GM19455 (cell line): ENCODE measurements around the gene SRSF1.
"Not testable (repeated sequence)": the region's sequence is repeated elsewhere in the genome, so short reads cannot be mapped to it uniquely, and the experiment has no call there.

Experiments used
- ATAC-seq: cut with Tn5 transposase; IDR thresholded peaks from one replicate; pipeline ENCODE4 v1.9.1; 2021; ENCODE audit not compliant: unreplicated experiment

The SRSF1 gene, protein sequence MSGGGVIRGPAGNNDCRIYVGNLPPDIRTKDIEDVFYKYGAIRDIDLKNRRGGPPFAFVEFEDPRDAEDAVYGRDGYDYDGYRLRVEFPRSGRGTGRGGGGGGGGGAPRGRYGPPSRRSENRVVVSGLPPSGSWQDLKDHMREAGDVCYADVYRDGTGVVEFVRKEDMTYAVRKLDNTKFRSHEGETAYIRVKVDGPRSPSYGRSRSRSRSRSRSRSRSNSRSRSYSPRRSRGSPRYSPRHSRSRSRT

DNA sequence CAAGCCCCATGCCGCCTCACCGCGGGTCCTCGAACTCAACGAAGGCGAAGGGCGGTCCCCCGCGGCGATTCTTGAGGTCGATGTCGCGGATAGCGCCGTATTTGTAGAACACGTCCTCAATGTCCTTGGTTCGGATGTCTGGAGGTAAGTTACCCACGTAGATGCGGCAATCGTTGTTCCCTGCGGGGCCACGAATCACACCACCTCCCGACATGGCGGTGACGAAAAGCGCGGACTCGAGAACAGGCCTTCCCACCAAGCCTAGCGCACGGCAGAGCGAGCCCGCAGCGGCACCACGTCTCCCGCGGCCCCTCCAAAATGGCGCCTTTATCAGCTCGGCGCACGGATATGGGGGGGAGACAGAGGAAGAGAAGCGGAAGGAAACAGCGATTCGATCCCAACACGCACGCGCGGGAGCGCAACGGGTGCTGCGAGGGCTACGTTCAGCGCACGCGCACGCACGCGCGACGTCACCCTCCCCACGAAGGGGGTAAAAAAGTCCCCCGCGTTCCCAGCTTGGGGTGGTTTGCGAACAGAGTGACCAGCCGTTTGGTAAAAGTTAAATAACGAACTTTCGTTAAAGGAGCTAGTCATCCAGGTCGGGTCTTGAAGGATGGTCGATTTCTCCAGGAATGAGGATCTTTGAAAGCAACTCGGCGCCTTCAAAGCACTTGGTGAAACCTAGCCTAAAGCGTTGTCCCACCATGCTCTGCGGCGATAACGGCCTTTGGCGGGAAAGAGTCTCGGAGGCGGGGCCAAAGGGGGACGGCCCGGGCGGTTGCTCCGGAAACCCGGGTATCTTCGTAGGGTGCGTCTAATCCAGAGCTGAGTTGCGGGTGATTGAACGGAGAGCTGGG lies at the start of gene SRSF1:
SRSF1 (minus strand) TSS at position 323 of the 857 bp plus-strand sequence; CDS start at position 214, 109 bp downstream.
- ATAC-seq: peak; percentile 89

DNA sequence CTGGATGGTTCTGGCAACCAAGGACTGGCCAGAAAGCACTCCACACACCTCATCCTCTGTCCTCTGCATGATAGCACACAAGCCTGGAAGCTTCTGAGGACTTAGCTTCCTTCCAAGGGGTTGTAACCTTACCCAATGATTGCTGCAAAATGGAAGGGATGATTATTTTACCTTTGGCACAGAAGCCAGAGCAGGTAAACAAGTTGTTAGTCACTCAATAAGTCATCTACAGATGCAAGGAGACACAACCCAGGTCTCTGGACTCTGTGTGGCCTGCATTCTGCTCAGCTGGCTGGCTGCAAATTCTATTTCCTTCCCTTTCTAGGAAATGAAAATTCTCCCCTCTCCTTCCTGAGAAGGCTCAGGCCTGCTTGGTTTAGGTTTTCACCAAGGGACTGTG lies 49.4 kb upstream of the SRSF1 start:
- no peak for ATAC-seq

DNA sequence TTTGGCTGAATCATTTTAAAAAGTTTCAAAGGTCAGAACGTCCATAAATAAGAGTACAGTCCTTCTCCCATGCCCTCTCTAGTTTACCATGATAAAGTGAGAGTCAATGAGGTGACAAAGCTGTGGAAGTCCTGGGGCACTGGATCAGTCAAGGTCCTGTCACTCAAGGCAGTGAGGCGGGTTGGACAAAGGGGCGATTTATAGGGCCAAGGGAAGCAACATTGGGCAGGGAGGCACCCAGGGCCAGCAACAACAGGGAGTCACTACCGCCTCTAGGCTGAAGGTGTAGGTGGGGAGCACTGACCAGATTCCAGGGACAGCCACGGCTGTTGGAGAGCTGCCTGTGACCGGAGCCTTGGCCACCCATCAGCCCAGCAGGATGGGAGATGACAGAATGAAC lies 47.6 kb upstream of the SRSF1 start:
- ATAC-seq: no peak

DNA sequence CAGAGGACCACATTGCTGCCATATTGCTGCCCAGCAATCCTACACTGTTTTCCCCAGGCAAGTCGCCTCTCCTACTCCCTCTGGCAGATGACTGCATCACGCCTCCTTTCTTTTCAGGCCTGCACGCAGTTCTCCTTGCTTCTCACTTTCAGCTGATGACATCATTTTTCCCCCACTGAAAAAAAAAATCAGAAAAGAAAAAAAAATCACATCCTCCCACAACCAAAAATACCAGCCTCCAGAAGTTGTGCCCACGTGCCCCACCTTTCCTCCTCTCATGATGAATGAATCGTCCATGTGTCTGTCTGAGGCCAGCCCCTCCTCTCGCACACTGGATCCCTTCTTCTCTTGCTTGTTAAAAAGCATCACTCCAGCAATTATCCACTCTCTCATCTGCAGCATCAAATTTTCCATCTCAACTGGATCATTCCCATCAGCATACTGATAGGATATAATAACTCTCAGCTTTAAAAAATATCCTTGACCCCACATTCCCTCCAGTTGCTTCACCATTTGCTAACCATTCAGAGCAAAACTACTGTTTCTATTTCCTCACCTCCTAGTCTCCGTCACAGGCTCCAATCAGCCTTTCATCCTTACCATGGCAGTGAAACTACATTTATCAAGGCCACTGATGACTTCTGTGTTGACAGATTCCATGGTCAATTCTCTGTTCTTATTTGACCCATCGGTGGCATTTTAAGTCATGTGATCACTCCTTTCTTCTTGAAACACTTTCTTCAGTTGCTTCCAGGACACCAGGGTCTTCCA lies 46.1 kb upstream of the SRSF1 start:
- ATAC-seq: no peak

DNA sequence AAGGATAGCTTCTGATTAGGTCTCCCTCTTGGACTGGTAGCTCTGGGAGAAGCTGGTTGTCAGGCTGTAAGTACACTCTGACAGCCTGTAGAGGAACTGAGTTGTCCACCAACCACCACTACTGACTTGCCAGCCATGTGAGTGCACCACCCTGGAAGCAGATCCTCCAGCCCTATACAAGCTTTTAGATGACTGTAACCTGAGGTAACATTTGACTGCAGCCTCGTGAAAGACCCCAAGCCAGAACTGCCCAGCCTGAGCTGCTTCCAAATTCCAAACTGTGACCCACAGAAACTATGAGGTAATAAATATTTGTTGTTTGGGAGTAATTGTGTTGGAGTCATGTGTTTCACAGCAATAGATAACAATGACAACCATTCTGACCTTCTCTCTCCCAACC lies 45.4 kb upstream of the SRSF1 start:
- no peak for ATAC-seq

DNA sequence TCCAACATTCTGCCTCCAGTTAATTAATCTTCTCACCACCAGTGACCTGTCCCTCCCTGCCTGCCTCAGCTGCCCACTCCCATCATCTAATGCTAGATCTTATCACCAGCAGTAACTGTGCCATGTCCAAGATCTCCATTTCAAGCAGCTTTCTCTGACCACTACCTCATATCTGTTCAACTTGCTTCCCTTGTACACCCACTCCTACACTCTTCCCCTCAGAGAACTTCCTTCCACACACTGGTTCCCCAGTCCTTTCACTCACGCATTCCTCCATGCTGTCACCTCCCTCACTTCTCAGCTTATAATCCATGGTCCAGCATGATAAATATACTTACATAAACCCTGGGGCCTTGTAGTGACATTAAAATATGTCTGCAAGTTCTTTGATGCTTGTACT lies 44.4 kb upstream of the SRSF1 start:
- no peak for ATAC-seq

DNA sequence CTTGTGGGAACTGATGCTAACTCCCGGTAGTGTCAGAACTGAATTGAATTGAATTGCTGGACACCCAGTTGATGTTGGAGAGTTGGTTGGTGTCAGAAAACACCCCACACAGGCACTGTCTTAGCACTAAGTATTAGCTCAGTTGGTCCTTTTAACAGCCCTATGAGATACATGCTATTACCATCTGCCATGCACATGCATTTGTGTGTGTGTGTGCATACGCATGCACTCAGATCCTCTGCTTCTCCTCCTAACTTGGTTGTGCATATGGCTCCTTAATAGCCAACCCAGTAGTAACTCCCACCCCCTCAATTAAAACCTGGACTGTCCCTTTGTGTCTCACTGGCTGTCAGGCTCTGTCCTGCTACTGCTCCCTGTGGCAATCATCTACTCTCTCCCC lies 43.9 kb upstream of the SRSF1 start:
- ATAC-seq: no peak

DNA sequence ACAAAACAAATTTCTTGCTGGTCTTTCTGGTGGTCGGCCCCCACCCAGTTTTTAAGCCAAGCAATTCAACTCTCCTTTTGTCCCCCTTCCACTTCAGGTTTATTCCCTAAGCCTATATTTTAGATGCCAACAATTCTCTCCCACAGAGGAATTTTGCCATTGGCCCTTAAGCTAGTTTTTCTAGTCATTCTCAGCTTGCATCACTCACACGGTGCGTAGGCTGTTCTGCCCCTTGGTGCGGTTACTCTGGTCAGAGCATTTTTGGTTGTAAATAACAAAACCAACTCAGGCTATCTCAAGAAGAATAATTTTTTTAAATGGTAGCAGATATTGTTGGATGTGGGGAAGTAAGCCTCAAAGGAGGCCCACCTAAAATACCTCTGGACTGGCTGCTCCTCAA lies 42.5 kb upstream of the SRSF1 start:
- no peak for ATAC-seq

DNA sequence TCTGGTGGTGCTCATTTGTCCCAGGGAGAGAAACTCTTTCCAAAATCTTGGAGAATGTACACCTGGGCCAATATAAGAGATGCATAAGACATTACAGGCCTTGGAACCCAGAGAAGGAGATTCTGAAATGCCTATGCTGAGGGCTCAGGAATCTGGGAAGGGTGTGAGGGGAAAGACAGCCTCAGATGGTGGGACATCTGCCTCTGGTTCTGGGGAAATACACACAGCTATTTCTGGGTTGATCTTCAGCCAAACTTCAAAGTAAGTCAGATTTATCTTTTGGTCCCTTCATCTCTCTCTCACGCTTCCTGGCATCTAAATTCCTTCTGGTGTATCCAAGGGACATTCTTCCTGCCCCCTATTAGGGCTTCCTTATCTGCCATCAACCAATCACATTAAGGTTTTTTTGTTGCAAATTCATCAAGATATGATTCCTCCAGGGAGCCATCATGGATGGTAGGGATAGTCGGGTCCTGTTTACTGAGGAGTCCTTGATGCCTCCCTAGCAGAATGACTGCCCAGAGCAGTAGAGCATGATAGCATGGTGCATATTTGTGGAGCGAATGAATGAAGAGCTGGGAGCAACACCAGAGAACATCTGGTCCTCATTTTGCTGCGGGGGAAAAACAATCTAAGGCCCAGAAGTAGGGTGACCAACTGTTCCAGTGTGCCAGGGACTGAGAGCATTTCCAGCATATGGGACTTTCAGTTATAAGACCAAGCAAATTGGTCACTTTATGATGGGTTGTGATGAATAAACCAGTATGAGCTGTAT lies 40.5 kb upstream of the SRSF1 start:
- ATAC-seq: no peak

DNA sequence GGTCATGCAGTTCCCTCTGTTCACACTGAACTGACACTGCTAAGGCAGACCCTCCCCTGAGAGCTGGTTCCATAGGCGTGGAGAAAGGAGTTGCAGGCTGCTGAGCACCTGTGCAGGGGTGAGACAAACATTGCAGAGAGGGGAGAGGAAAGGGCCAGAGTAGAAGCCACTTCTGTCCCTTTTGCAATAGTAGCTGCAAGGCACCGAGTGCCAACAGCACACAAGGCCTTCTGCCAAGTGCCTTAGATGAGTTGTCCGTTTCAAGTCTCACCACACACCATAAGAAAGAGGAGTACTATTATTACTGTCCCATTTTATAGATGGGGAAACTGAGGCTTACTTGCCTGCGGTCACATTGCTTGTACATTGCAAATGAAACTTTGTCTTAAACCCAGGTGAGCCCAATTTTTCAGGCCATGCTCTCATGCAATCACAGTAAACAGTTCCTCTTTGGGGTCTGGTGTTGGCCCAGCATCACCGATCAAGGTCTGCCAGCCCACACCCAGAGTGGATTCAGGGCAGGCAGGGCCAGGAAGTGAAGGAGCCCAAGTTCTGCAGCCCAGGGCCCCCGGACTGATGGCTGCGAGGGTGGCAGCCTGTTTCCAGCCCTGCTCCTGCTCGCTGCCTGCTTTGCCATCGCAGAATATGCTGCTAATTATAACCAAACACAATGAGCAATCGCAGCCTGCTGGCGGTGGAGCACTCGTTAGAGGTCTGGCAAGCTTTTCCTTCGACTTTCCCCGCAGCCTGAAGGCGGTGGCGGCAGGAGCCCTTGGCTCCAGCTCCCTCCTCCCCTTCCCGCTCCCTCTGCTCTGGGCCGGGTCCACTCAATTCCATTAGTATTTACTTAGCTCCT lies 39.4 kb upstream of the SRSF1 start:
- no peak for ATAC-seq

DNA sequence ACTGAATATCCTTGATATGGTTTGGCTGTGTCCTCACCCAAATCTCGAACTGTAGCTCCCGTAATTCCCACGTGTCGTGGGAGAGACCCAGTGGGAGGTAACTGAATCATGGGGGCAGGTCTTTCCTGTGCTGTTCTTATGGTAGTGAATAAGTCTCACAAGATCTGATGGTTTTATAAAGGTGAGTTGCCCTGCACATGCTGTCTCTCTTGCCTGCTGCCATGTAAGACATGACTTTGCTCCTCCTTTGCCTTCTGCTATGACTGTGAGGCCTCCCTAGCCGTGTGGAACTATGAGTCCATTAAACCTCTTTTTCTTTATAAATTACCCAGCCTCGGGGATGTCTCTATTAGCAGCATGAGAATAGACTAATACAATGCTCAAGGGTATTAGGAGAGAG lies 37.2 kb upstream of the SRSF1 start:
- not testable (repeated sequence) for ATAC-seq

DNA sequence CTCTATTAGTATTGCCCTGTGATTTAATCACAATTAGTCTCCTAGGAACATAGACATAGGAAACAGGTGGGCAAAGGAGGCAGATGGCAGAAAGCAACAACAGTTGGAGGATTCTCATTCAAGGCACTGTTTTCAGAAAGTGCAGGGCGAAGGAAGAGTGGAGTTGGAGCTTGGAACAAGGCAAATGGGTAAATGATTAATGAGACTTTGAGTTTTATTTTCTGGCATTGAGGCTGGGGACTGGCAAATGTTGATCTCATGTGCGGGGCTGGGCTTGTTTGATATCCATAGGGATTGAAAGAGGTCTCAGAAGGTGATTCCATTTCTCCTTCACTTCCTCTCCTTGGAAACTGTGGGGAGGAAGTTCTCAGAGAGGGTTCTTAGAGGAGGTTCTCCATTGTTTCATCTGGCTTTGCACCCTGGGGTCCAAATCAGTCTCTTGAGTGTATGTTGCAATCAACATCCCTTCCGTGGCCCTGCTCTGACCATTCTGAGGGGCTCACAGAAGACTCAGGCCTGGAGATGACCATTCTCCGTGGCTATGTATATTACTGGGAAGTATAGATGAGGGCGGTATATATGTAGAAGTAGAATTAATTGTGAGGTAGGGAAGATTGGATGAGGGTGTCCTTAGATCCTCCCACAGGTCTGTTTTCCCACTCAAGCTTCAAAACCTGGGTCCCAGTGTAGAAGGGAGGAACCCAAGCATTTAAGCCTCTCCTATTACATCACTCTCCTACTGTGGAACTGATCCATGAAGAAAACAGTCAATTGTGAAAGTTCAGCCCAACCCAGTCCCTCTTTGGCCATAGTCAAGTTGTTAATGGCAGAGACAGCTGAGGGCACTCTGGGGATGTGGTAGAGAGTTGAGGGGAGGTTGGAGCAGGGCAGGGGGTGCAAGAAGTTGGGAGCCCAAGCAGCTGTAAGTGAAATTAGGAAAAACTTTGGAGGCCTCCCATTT lies 36.5 kb upstream of the SRSF1 start:
- ATAC-seq: no peak

DNA sequence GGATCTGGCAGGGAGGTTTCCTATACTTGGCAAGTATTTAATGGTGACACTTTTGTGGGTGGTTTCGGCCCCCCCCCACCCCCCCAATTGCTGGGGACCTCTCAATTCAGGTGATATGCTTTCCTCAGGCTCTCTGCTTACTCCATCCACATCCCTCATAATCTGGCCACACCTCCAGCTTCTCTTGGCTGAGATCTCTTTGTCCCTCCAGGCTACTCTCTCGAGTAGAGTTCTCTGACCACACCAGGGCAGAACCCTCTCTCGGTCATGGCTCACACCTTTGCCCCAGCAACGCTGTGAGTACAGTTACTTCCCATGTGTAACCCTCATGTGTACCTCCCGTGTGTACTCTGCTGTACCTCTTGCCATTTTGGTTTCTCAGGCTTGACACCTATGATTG lies 34.1 kb upstream of the SRSF1 start:
- no peak for ATAC-seq

DNA sequence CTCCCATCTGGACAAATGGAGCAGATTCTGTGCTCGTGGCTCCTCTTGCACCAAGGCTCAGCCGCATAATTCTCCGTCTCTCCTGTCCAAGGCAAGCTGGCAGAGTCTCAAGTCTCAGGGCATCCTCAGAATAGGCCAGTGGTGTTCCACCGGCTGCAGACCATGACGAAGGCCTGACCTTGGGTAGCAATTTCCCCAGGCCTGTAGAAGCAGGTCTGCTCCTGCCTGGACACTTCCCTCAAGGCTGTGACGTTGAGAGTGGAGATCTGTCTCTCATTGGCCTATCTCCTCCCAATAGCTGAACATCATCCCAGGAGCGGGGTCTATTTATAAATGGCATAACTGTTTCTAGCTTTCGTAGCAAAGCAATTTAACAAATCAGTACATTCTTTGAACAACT lies 33.3 kb upstream of the SRSF1 start:
- ATAC-seq: no peak

DNA sequence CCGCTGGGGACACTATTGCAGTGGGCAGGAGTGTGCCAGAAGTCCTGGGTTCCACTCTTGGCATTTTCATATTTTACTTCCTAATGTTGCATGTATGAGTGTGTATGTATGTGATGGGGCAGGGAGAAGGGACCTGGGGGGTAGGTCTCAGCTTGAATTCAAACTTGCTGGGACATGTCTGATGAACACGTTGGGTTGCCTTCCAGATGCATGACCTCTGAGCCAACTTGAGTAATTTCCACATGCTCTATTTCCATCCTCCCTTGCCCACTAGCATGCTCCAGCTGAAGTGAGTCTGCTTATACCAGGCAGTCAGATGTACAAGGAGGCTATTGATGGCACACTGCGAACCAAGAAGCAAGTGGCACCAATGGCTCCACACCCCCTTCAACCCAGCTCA lies 32.9 kb upstream of the SRSF1 start:
- no peak for ATAC-seq

DNA sequence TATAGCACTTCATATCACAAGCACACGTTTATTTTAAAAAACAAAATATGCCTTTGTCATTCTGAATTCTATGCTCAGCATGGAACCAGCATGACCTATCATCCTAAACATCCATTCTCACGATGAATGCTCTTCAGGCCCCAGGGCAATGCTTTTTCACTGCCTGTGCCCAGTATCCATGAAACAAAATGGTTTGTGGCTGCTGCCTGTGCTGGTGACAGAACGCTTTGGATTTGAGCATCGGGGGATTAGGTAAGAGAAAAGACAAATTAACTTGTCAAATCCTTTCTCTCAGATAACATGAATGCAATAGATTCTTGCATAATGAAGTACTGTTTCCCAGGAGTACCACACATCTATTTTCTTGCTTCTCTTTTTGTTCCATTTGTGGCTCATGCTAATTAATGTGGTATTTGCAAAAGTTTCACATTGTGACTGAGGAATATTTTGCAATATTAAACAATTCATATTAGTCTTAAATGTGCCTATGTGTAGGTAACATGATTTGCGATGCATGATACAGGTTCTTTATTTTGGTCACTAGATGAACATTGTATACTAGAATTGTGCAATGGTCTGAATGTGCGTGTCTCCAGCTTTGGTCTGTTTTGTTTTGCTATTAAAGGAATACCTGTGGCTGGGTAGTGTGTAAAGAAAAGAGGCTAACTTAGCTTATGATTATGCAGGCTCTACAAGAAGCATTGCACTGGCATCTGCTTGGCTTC lies 25.8 kb upstream of the SRSF1 start:
- ATAC-seq: no peak

DNA sequence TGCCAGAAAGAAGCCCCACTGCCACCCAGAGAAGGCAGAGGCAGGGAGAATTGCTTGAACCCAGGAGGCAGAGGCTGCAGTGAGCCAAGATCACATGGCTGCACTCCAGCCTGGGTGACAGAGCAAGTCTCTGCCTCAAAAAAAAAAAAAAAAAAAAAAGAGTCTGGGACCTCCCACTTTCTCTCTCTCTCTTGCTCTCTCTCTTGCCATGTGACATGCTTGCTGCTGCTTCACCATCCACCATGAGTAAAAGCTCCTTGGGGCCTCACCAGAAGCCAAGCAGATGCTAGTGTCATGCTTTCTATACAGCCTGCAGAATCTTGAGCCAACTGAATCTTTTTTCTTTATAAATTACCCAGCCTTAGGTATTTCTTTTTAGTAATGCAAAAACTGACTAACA lies 21.5 kb upstream of the SRSF1 start:
- ATAC-seq: no peak

DNA sequence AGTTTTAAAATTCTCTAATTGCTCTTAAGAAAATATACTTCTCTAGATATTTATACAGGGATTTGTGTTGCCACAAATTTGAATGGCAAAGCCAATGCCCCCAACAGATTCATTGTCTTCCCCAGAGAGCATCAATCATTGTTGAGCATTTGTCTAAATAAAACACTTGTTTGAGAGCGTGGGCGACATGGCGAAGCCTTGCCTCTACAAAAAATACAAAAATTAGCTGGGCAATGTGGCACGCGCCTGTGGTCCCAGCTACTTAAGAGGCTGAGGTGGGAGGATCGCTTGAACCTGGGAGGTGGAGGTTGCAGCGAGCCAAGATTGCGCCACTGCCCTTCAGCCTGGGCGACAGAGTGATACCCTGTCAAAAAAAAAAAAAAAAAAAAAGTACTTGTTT lies 13.4 kb upstream of the SRSF1 start:
- no peak for ATAC-seq
